Activated B cell treated with CpG ODN at 0.5 μM for 24 hours (primary cell): Measurements from ENCODE around the gene TMEM82. TPM values are rescaled to one million over a fixed set of nuclear protein-coding genes. Genes with fewer than 3 reads are reported as not detected.

Experiments used
- ATAC-seq: fragments of 200-7000 bp; cut with Tn5 transposase; one replicate; pipeline ENCODE4 v1.10.0; 2021; ENCODE audit warnings: low read depth, mild to moderate bottlenecking, moderate library complexity
- CTCF ChIA-PET: fragments of 350-600 bp; sonication (Branson Sonifier 250); formaldehyde crosslinking; loops from one replicate; lab custom pipeline; 2021; ENCODE audit warnings: antibody characterized with exemption; lab: Charles Lee
- POLR2A ChIA-PET: fragments of 350-600 bp; sonication (Branson Sonifier 250); formaldehyde crosslinking; loops from one replicate; lab custom pipeline; 2021; ENCODE audit warnings: antibody characterized with exemption; lab: Charles Lee
- DNase-seq: peaks from one replicate; pipeline ENCODE4 v3.0.0; 2022
- H3K27ac Mint-ChIP-seq: one replicate; pipeline ENCODE4 v1.8.0; 2020; ENCODE audit warnings: mixed read lengths
- H3K27me3 Mint-ChIP-seq: one replicate; pipeline ENCODE4 v1.8.0; 2021; ENCODE audit warnings: mixed read lengths
- H3K36me3 Mint-ChIP-seq: one replicate; pipeline ENCODE4 v1.8.0; 2021; ENCODE audit warnings: low read depth, mixed read lengths
- H3K4me1 Mint-ChIP-seq: one replicate; pipeline ENCODE4 v1.8.0; 2021; ENCODE audit warnings: mixed read lengths
- H3K4me3 Mint-ChIP-seq: one replicate; pipeline ENCODE4 v1.8.0; 2020; ENCODE audit warnings: mild to moderate bottlenecking, mixed read lengths
- H3K9me3 Mint-ChIP-seq: one replicate; pipeline ENCODE4 v1.8.0; 2020; ENCODE audit warnings: mixed read lengths
- CTCF ChIP-seq: fragments of 200-600 bp; IDR thresholded peaks from one replicate; pipeline ENCODE4 v1.8.0; 2022; ENCODE audit warnings: antibody characterized with exemption, mild to moderate bottlenecking
- intact Hi-C: fragments of 100-400 bp; cut with micrococcal nuclease; formaldehyde crosslinking; loops from one replicate; pipeline ENCODE4 v1.15.1; 2024
- total RNA-seq: library from RNA; stranded (reverse); gene quantifications from 2 replicates; pipeline ENCODE4 v1.2.3, GENCODE V29; 2022

TMEM82 gene
- total RNA-seq, 1 donor from 2014 or later = not detected

- DNase-seq (no peak), ATAC-seq (no peak)
- POLR2A ChIA-PET = interaction anchor here (0.5 kb wide), 1 partner anchor 206 kb away, joined by 7 read pairs; no protein-coding TSS in a partner anchor
- intact Hi-C loops = no loop called here
- Mint-ChIP-seq H3K4me1 (no peaks in the 10 kb centered on the region), H3K36me3 (no peaks in the 10 kb centered on the region), H3K27ac (no peak overlapping the region), H3K27me3 (peaks cover 5% of the 10 kb centered on the region), H3K9me3 (no peaks in the 10 kb centered on the region), H3K4me3 (no peak overlapping the region)
- no peak for TF ChIP-seq CTCF
- CTCF ChIA-PET = interaction anchor here (1.5 kb wide), 1 partner anchor 279 kb away, joined by 3 read pairs; no protein-coding TSS in a partner anchor
Observed at GRCh38 chr1:15777909-15778707, 35.8 kb downstream of the TMEM82 start.

- no peak overlapping the region for H3K4me3 Mint-ChIP-seq
- no peak for TF ChIP-seq CTCF
- H3K9me3 Mint-ChIP-seq = no peaks in the 10 kb centered on the region
- no peaks in the 10 kb centered on the region for H3K4me1 Mint-ChIP-seq
- H3K27ac Mint-ChIP-seq = no peak overlapping the region
- intact Hi-C loops = no loop called here
- ChIA-PET CTCF (no interaction called here), POLR2A (no interaction called here)
- ATAC-seq (no peak), DNase-seq (no peak)
- peaks cover 3% of the 10 kb centered on the region for H3K27me3 Mint-ChIP-seq
- no peaks in the 10 kb centered on the region for H3K36me3 Mint-ChIP-seq
Observed at GRCh38 chr1:15785683-15786082, 43.4 kb downstream of the TMEM82 start.

- H3K36me3 Mint-ChIP-seq = no peaks in the 10 kb centered on the region
- ChIA-PET POLR2A (no interaction called here), CTCF (no interaction called here)
- DNase-seq (no peak), ATAC-seq (no peak)
- H3K4me3 Mint-ChIP-seq = no peak overlapping the region
- no peaks in the 10 kb centered on the region for H3K4me1 Mint-ChIP-seq
- intact Hi-C loops = no loop called here
- no peaks in the 10 kb centered on the region for H3K9me3 Mint-ChIP-seq
- H3K27me3 Mint-ChIP-seq = peaks cover 4% of the 10 kb centered on the region
- no peak for TF ChIP-seq CTCF
- H3K27ac Mint-ChIP-seq = no peak overlapping the region
Observed at GRCh38 chr1:15786581-15786980, 44.3 kb downstream of the TMEM82 start.

- Mint-ChIP-seq H3K36me3 (no peaks in the 10 kb centered on the region), H3K9me3 (no peaks in the 10 kb centered on the region), H3K27me3 (peaks cover 7% of the 10 kb centered on the region), H3K27ac (no peak overlapping the region), H3K4me3 (no peak overlapping the region), H3K4me1 (peaks cover 2% of the 10 kb centered on the region)
- ATAC-seq (no peak), DNase-seq (no peak)
- POLR2A ChIA-PET = interaction anchor here (0.7 kb wide), 1 partner anchor 22 kb away, joined by 4 read pairs; no protein-coding TSS in a partner anchor
- intact Hi-C loops = no loop called here
- TF ChIP-seq CTCF = no peak
- CTCF ChIA-PET = interaction anchor here (1.0 to 1.3 kb wide), 2 partner anchors 220 to 267 kb away, joined by 3 read pairs; no protein-coding TSS in a partner anchor
Observed at GRCh38 chr1:15788624-15789301, 46.5 kb downstream of the TMEM82 start.

- DNase-seq = no peak
- CTCF ChIA-PET = no interaction called here
- H3K27ac Mint-ChIP-seq = no peak overlapping the region
- ATAC-seq = no peak
- intact Hi-C loops = no loop called here
- H3K4me1 Mint-ChIP-seq = peaks cover 9% of the 10 kb centered on the region
- POLR2A ChIA-PET = no interaction called here
- no peaks in the 10 kb centered on the region for H3K9me3 Mint-ChIP-seq
- H3K4me3 Mint-ChIP-seq = no peak overlapping the region
- H3K27me3 Mint-ChIP-seq = peaks cover 7% of the 10 kb centered on the region
- H3K36me3 Mint-ChIP-seq = no peaks in the 10 kb centered on the region
- no peak for TF ChIP-seq CTCF
Observed at GRCh38 chr1:15796086-15796462, 53.8 kb downstream of the TMEM82 start.
